ENCODE results near the gene ADGRD1.

ADGRD1 gene

DNA sequence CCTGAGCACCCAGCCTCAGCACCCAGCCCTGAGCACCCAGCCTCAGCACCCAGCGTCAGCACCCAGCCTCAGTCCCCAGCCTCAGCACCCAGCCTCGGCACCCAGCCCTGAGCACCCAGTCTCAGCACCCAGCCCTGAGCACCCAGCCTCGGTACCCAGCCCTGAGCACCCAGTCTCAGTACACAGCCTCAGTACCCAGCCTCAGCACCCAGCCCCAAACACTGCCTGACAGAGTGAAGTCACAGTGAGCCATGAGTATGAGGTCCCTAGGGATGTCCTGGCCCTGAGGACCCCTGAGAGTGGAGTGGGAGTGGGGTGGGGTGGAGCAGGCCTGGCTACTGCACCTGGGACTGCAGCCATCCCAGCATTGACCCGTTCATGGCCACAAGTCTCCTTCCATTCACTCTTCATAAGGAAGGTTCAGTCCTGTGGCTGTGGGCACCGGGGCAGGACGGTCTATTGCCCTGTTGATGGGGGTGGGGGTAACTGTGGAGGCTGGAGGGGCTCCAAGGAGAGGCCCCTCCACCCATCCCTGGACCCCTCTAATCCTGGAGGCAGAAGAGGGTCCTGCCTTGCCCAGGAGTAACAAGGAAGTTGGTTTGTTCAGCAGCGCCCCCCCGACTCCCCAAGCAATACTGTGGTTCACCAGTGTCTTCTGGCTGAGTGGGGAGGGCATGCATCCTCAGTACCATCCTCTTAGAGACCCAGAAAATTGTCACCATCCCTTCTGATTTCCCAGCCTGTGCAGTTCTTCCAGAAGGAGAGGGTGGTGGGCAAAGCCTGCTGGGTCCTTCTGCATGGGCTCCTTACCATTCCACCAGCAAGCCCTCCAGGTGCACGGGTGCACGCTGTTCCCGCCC lies 140.5 kb downstream of the ADGRD1 start:
- DNase-seq: no peak

DNA sequence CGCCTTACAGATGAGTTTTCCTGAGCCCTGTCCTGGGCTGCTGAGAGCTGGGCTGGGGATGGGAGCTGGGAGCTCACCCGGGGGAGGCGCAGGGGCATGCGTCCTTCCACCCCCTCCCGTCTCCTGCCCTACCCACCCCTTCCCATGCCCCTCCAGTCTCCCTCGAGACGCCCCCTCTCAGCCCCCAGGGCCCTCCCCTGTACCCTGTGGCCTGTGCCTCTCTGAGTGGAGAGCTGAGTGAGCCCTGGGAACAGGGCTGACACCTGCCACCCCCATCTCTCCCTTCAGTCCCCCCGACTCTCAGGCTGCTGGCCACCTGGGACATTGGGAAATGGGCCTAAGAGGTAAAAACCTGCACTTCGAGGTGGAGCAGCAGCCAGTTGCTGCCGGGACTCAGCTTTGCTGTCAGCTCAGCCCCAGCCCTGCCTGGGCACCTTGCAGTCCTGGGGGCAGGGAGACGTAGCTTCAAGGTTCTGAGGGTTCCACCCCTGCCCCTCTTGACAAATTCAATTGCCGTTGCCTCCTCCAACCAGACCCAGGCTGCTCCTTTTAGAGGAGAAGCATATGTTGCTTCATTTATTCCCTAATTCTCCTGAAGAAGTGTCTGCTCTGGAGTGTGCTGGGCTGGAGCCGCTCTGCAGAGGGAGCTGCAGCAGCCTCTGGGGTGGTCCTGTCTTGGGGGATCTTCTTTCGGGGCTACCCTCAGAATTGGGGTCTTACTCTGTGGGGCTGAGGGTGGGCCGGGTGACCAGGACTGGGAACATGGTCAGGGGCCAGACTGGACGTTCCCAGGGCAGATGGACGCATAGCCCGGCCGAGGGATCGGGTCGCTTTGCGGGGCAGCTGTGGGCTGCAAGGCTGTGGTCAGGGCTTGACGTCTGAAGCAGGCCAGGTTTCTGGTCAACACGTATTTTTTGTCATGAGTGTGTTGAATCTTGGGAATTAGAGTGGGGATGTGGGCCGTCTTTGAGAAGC lies 141.4 kb downstream of the ADGRD1 start:
- no peak for DNase-seq

DNA sequence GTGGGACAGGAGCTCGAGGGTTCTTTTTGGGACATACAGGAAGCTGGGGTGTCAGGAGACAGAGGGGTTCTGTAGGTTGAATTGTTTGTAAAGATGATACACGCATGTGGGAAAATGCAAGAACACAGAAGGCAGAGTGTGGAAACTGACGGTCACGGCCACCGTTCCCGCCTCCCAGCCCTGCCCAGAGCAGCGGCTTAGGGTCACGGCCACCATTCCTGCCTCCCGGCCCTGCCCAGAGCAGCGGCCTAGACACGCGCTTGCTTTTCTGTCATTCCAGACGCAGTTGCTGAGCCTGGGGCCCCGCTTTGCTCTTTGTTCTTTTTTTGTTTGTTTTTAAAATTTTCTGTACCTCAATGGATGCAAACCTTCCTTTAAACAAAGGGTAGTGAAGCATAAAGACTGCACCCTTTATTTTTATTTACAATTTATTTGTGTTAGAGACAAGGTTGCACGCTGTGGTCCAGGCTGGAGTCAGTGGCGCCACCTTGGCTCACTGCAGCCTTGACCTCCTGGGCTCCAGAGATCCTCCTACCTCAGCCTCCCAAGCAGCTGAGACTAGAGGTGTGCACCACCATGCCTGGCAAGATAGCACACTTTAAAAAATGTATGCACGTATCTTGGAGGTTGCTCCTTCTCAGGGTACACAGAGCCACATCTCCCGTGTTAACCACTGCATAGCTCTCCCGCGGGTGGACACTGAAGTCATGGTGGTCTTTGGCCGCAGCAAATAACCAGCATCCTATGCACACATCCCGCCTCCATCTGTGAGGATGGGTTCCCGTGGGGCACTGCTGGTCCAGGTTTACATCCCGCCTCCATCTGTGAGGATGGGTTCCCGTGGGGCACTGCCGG lies 142.3 kb downstream of the ADGRD1 start:
- DNase-seq: no peak

DNA sequence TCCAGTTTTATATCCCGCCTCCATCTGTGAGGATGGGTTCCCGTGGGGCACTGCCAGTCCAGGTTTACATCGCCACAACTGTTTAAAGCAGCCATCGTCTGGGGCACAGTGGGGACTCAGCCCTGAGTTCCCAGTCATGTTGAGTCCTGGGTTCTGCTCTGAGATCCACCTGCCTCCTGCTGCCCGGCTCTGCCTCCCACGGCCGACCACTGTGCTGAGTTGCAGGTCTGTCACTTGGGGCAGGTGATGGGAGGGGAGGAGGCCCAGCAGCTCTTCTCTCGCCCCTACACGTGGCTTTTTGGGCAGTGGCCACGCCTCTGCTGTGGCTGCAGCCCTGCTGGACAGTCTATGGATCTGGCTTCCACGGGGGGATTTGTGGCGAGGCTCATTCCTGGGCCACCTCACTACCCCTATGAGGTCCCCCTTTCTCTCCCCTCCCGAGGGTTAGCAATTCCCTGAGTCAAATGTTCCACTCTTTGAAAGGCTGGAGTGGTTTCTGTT lies 143.0 kb downstream of the ADGRD1 start:
- DNase-seq: no peak

DNA sequence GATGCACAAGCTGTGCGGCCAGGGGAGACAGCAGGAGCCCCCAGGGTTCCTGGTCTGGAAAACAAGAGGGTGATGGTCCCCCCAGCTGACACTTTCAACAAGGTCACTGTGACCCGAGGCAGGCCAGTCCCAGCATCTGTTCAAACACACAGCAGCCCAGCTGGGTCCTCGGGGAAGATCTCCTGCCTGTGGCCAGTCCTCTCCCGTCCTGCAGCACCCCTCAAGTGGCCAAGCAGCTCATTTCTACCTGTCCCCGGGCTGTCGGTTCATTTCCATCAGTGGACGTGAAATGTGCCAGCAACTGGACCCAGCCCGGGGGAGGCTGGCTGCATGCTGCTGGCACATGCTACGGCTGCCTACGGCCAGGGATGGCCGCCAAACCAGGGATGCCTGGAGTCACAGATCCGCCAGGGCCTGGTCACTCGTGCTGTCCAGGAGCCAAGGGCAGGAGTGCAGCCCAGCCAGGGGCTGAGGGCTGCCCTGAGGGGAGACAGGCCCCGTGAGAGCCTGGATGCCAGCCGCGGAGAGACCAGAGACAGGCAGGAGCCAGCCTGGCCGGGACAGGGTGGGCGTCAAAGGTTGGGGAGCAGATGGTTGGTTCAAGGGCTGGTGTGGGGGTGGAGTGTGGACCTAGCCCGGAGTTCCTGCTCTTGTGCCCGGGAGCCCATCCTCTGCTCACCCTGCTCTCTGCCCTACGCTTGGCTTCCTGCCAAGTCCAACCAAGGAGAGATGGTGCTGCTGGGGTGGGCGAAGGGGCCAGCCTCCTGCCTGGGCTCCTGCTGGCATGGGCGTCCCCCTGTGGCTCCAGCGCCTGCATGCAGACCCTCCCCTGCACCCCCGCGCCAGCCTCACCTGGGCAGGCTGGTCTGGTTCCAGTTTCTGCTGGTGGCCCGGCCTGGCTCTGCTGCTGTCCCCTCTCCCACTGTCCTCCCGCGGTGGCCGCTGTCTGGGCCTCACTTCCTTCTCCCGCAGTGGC lies 143.8 kb downstream of the ADGRD1 start:
- DNase-seq: no peak

DNA sequence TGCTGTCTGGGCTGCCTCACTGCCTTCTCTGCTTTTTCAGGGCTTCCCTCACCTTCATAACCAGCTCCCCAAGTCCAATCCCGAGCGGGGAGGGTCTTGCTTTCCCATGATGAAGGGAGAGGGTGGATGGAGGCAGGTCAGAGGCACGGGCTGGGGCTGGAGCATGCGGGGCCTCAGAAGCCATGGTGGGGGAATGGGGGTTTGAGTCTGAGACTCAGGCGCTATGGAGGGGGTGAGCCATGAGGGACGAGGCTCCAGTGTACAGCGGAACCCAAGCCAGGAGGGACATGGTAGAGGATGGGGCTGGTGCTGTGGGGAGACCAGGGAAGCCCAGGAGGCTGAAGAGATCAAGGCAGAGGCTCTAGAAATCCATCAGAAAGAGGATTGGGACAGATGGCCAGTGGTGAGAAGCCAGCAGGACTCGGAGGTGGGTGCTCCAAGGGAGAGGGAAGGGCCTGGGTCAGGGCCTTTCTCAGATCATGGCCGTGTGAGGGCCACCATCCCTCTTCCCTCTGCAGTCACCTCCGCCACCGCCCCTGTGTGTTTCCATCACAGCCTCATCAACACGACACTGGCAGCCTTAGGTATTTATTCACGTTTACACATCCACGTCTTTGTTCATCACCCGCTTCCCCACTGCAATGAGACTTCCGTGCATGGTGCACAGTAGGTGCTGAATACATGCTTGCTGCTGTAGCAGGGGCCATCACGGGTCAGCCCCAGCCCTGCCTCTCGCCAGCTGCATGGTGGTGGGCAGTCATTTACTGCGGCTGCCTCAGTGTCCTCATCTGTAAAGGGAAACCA lies 144.7 kb downstream of the ADGRD1 start:
- no peak for DNase-seq

DNA sequence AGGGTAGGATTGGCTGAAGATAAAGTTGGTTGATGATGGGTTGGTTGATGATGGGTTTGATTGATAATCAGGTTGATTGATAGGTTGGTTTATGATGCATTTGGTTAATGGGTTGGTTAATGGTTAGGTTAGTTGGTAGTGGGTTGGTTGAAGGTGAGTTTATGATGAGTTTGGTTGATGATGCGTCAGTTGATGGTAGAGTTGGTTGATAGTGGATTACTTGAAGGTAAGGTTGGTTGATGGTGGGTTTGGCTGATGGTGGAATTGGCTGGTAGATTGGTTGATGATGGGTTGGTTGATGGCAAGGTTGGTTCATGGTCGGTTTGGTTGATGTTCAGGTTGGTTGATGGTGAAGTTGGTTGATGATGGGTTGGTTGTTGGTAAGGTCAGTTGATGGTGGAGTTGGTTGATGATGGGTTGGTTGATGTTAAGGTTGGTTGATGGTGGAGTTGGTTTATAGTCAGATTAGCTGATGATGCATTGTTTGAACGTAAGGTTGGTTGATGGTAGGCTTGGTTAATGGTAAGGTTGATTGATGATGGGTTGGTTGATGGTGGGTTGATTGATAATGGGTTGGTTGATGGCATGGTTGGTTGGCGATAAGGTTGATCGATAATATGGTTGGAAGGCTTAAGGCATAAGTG lies 146.4 kb downstream of the ADGRD1 start:
- no peak for DNase-seq

DNA sequence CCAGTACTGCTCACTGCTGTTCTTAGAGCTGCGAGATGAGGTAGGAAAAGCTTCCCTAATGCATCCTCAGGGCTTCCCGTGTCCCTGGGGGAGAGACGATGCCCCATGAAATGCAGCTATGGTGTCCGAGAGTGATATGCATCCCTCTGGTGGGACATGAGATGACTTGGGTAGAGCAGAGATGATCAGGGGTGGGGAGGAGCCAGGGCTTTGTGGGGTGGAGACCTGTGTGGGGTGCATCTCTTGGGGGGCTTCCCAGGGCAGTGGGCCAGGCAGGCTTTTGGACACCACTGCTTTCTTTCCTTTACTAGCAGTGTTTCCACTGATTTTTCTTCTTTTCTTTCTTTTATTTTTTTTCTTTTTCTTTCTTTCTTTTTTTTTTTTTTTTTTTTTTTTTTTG lies 147.3 kb downstream of the ADGRD1 start:
- no peak for DNase-seq

DNA sequence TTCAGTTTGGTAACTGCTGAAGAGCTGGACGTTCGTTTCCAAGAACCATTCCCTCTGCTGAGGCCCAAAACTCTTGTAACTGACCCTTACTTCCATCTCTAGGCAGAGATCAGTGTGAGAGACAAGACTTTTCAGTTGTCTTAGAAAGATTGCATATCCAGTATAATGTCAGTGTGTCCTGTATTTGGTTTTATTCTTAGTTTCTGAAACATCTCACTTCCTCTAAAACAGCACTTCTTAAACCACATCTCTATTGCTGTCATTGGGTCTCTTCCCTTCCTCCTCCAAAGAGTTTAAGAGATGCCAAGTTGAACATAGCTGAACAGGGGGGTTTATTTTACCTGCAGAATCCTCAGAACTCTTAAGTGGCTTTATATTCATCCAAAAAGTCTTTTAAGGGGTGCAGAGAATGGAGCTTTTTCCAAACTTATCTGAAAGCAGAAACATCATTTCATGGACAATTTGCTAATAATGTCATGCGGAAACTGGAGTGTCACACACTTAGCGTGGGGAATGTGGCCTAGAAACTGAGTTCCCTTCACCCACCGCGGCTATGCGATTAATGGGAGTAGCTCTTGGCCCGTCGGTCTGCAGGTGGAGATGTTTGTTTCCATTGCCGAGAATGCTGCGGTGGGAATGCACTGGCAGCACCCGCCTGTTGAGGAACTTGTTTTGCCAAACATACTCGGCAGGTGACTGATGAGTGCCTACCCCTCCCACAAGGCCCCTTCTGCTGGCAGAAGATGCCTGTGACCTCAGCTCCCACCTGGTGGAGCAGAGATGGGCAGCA lies 148.2 kb downstream of the ADGRD1 start:
- no peak for DNase-seq

DNA sequence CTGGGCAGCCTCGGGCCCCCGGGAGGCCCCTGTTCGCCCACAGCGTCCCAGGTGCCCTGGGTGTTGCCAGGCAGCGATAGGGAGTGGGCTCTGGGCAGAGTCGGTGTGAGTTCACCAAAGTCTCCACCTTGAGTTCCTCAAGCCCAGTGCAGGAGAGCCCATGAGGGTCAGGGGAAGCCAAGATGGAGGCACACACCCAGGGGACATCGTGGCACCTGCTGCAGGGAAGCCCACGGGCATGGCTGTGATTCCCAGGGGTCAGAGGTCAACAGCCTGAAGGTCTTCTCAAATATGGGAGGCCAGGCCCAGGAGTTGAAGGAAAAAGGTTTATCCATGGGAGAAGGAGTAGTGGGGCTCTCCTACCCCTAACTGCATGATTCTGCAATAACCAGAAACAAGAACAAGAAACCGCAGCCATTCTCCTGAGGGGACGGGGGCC lies 148.8 kb downstream of the ADGRD1 start:
- no peak for DNase-seq

DNA sequence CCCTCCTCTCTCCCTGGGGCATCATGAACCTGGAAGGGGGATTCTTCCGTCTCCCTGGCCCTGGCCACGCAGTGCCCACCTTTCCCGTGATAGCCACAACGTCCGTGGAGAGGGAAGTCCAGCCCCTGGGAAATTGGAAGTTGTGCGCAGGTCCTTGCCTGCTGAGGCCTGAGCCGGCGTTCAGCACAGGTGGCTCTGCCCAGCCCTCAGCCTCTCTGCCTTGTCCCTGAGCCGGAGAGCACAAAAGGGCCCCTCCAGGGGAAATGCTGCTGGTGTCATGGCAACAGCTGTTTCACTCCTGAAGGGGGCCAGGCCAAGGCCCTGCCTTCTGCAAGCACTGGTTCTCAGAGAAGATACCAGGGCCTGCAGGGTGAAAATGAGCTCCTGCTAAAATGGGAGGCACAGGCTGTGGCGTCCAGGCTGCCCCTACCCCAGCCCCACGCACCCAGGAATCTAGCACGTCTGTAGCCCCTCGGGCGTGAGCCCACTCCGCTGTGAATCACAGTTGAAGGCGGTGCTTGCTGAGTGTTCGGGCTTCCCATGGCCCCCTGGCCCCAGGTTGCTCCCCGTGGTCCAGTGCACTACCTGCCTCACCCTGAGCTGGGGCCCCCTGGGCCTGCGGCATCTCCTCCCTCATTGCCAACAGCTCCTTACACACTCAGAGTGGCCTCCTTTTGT lies 149.4 kb downstream of the ADGRD1 start:
- DNase-seq: no peak

DNA sequence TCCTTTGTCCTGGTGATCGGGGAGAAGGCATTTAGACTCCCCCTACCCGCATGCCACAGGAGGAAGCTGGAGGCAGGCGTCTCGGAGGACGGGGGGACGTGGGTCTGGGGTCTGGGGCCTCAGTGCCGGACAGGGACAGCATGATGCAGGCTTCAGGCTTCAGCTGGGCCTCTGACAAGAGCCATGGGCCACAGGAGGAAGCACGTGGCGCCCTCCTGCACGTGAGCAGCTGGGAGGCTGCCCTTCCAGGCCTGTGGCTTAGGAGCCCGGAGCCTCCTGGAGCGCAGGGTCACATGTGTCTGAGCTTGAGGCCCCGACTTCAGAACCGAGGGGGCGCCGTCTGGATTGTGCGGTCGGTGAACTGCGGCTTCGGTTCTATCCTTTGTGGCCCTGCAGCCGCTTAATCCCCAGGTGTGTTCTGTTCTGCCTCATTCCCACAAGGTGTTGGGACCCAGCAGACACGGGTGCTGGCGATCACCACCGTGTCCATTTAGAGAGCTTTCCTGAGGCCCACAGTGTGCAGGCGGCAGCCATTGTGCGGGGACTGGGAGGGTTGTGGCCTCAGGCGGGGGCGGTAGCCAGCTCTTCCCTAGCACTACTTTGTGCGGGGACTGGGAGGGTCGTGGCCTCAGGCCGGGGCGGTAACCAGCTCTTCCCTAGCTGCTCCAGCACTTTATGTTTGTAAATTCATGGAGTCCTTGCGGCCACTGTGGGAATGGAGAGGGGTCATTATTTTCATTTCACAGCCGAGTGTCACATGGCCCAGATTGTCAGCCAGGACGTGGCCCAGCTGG lies 150.2 kb downstream of the ADGRD1 start:
- DNase-seq: no peak

DNA sequence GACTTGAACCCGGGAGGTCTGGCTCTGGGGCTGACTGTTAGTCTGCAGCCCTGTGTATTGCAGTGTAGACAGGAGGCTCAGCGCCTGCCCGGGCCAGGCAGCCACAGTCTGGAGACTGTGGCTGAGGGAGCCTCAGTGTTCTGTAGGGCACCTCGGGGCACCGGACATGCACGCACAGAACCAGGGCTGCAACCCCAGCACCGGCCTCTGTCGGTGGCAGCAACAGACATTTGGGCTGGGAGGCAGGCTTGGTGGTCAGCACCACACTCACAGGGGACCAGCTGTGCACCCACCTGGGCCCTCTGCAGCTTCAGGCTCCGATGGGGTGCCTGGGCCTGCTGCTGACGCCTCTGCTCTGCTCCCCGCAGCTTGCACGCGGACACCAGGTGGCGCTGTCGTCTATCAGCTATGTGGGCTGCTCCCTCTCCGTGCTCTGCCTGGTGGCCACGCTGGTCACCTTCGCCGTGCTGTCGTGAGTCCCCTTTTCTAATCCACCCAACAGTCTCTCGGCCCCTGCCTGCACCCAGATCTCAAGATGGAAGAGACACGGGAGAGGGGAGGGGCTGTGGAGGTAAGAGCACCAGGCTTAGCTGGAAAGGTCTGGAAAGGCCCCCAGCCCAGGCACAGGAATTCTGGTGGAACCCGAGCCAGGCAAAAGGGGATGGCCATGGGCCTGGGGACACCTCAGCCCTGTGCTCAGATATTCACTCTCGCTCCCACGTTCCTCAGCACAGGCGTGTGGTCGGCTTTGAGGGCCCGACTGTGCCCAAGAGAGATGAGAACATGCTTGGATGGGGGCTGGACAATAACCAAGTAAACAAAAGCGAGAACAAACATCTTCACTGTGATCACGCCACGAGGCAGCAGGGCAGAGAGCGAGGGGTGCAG lies 151.0 kb downstream of the ADGRD1 start:
- DNase-seq: peak; percentile 65

DNA sequence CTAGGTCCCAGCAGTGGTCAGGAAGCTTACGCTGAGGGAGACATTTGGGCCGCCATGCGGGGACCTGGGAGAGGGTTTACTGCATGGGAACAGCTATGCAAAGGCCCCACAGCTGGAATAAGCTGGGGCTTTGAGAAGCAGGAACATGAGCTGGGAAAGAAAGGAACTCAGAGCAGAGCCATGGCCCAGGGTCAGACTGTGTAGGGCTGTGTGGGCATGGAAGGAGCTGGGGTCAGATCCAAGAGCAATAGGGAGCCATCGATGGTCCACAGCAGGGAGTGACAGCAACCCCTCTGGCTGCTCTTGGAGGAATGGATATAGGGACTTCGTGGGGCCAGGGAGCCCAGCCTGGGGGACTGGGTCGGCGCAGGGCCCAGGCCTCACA lies 151.6 kb downstream of the ADGRD1 start:
- DNase-seq: no peak

DNA sequence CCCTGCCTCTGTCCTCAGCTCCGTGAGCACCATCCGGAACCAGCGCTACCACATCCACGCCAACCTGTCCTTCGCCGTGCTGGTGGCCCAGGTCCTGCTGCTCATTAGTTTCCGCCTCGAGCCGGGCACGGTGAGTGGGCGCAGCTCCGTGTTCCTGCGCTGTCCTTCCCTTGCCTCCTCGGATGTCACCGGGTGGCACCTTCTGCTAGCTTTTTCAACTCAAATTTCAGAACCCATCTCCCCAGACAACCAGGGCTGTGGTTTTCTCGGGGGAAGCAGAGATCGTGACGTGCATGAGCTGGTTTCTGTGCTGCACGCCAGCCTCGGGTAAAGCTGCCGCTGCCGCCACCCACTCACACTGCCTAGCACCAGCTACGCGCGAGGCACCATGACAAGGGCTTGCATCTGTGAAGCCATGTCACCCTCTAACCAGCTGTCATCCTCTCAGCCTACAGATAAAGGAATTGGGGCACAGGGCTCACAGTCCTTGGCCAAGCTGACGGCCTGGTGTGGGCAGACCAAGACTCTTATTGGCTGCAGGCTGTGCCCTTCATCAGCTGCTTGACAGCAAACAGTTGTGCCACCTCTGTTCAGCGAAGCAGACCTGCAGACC lies 152.1 kb downstream of the ADGRD1 start:
- no peak for DNase-seq

DNA sequence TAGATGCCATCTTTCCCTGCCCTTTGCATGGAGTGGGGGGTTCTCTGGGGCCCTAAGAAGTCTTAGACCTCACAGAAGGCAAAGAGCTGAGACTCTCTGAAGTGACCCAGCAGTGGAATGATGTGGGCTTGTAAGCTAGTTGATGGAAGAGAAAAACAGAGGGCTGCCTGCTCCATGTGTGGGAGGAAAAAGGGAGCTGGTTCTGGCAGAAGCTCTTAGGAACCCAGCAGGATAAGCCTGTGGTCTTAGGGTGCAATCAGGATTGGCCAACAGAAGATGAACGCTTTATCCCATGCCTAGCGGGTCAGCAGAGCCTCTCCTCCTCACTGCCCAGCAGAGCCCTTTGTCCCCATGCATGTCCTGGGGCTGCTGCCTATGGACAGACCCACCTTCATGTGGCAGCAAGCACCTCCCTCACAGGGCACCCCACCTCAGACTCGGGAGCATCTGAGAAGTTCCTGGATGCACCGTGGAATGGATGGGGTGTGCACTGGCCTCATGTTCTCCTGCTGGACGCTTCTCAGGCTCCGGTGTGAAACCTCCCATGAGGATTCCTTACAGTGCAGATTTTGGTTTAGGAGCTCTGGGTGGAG lies 152.7 kb downstream of the ADGRD1 start:
- DNase-seq: no peak

Data from fibroblast of skin of right biceps (primary cell).